Breast epithelium (tissue), 4 donors: ENCODE measurements around the gene CIRBP. TPM values are rescaled to one million over a fixed set of nuclear protein-coding genes. Genes with fewer than 3 reads are reported as not detected.

Source experiments
- DNase-seq, 2 donors: peaks; one replicate each; pipeline ENCODE4 v3.0.0-alpha.2; 2019; ENCODE audit warnings: low spot score in 2 of 2
- H3K27ac ChIP-seq, 2 donors: fragments of 200-600 bp; sonication (generic) in 1 of 2; one replicate each; pipeline ENCODE4 v1.5.1; 2016 to 2019; ENCODE audit warnings: mild to moderate bottlenecking in 1 of 2
- H3K27me3 ChIP-seq, 2 donors: fragments of 200-600 bp; sonication (generic) in 1 of 2; one replicate each; pipeline versions ENCODE4 v1.5.1 to v1.6.0; 2017 to 2019; ENCODE audit warnings: control low read depth in 1 of 2, mild to moderate bottlenecking in 1 of 2
- H3K36me3 ChIP-seq: fragments of 200-600 bp; one replicate; pipeline ENCODE4 v1.5.1; 2019
- H3K4me1 ChIP-seq, 2 donors: fragments of 200-600 bp; sonication (generic); one replicate each; pipeline ENCODE4 v1.5.1; 2016 to 2019; ENCODE audit warnings: control low read depth in 1 of 2
- H3K4me3 ChIP-seq, 3 donors: fragments of 200-600 bp; sonication (generic); 1 replicate in 2 of 3; 2 replicates in 1 of 3; pipeline ENCODE4 v1.5.1; 2016 to 2019; ENCODE audit warnings: mild to moderate bottlenecking in 3 of 3, moderate library complexity in 2 of 3
- H3K9me3 ChIP-seq, 2 donors: fragments of 200-600 bp; sonication (generic) in 1 of 2; one replicate each; pipeline ENCODE4 v1.5.1; 2016 to 2019; ENCODE audit warnings: control low read depth in 1 of 2
- CTCF ChIP-seq, 3 donors: fragments of 450-650 bp; IDR thresholded peaks; one replicate each; pipeline ENCODE4 v1.5.1; 2016 to 2017; ENCODE audit warnings: antibody characterized with exemption in 3 of 3, mild to moderate bottlenecking in 3 of 3, moderate library complexity in 3 of 3
- POLR2A ChIP-seq: fragments of 450-650 bp; IDR thresholded peaks from one replicate; pipeline ENCODE4 v1.6.1; 2016; ENCODE audit warnings: antibody characterized with exemption, mild to moderate bottlenecking, moderate library complexity
- POLR2AphosphoS5 ChIP-seq, 3 donors: sonication (generic); formaldehyde crosslinking; IDR thresholded peaks; one replicate each; pipeline ENCODE4 v1.6.1; 2017; ENCODE audit warnings: antibody characterized with exemption in 3 of 3
- intact Hi-C: fragments of 100-400 bp; cut with DNase I; formaldehyde crosslinking; loops from one replicate; pipeline ENCODE4 v1.15.1; 2023; ENCODE audit warnings: low total_unique reads
- total RNA-seq, 3 donors: library from RNA; depleted of rRNA; stranded (reverse); fragments of >200 nt; gene quantifications; one replicate each; pipeline ENCODE4 v1.1.0, GENCODE V29; 2016

The CIRBP gene
- total RNA-seq, 3 donors from 2014 or later = 458 to 758 (median 656) TPM

GRCh38 chr19:1225440-1226226, 43.5 kb upstream of the CIRBP start:
- TF ChIP-seq CTCF (IDR thresholded peaks at IDR 0.05) (no peak), POLR2A (no peak), POLR2AphosphoS5 (IDR thresholded peaks at IDR 0.05) (no peak)
- peaks cover 9% of the 10 kb centered on the region for H3K36me3 ChIP-seq
- H3K9me3 ChIP-seq = no peaks in the 10 kb centered on the region
- DNase-seq = no peak
- H3K4me1 ChIP-seq = no peaks in the 10 kb centered on the region
- no peak overlapping the region for H3K27ac ChIP-seq
- no peaks in the 10 kb centered on the region for H3K27me3 ChIP-seq
- no peak overlapping the region for H3K4me3 ChIP-seq
- intact Hi-C loops = loop anchor here (10.0 kb wide), 1 partner anchor 211 kb away; no protein-coding TSS in a partner anchor

- Histone ChIP-seq H3K4me1 (no peaks in the 10 kb centered on the region), H3K36me3 (peaks cover 9% of the 10 kb centered on the region), H3K27me3 (no peaks in the 10 kb centered on the region), H3K27ac (no peak overlapping the region), H3K9me3 (no peaks in the 10 kb centered on the region), H3K4me3 (no peak overlapping the region)
- TF ChIP-seq CTCF (IDR thresholded peaks at IDR 0.05) (no peak), POLR2AphosphoS5 (IDR thresholded peaks at IDR 0.05) (no peak), POLR2A (no peak)
- no peak for DNase-seq
- intact Hi-C loops = loop anchor here (10.0 kb wide), 1 partner anchor 211 kb away; no protein-coding TSS in a partner anchor
Observed at GRCh38 chr19:1226227-1226518, 43.0 kb upstream of the CIRBP start.

GRCh38 chr19:1226522-1227303, 42.4 kb upstream of the CIRBP start:
- Histone ChIP-seq H3K27ac (peak overlapping the region in 1 of 2 donors; percentile 19), H3K36me3 (peaks cover 9% of the 10 kb centered on the region), H3K27me3 (no peaks in the 10 kb centered on the region), H3K9me3 (no peaks in the 10 kb centered on the region), H3K4me3 (no peak overlapping the region), H3K4me1 (no peaks in the 10 kb centered on the region)
- TF ChIP-seq POLR2AphosphoS5 (IDR thresholded peaks at IDR 0.05) (no peak), POLR2A (no peak), CTCF (IDR thresholded peaks at IDR 0.05) (no peak)
- DNase-seq = no peak
- intact Hi-C loops = loop anchor here (10.0 kb wide), 1 partner anchor 212 kb away; no protein-coding TSS in a partner anchor

GRCh38 chr19:1227304-1228054, 41.7 kb upstream of the CIRBP start:
- intact Hi-C loops = loop anchor here (10.0 kb wide), 1 partner anchor 213 kb away; no protein-coding TSS in a partner anchor
- no peaks in the 10 kb centered on the region for H3K4me1 ChIP-seq
- peak overlapping the region in 1 of 2 donors; percentile 19 for H3K27ac ChIP-seq
- H3K36me3 ChIP-seq = peaks cover 9% of the 10 kb centered on the region
- no peaks in the 10 kb centered on the region for H3K27me3 ChIP-seq
- no peak for TF ChIP-seq CTCF (IDR thresholded peaks at IDR 0.05)
- TF ChIP-seq POLR2A = no peak
- TF ChIP-seq POLR2AphosphoS5 (IDR thresholded peaks at IDR 0.05) = no peak
- DNase-seq = no peak
- no peak overlapping the region for H3K4me3 ChIP-seq
- no peaks in the 10 kb centered on the region for H3K9me3 ChIP-seq
